Measurements from ENCODE around the gene PAK1.

PAK1 gene

GRCh38 chr11:77506857-77507256 lies 33.0 kb upstream of the PAK1 start:
- H3K9me3 Mint-ChIP-seq: peaks cover 5% of the 10 kb centered on the region
- H3K27me3 Mint-ChIP-seq (ENCODE audit: low read depth, poor library complexity): peaks cover 6% of the 10 kb centered on the region
- DNase-seq: no peak
- no peak for TF ChIP-seq CTCF (IDR thresholded peaks at IDR 0.05)
- H3K27ac Mint-ChIP-seq: no peak overlapping the region
- no peak overlapping the region for H3K4me3 Mint-ChIP-seq
- H3K4me1 Mint-ChIP-seq: no peaks in the 10 kb centered on the region
- peaks cover 6% of the 10 kb centered on the region for H3K36me3 Mint-ChIP-seq (ENCODE audit: low read depth)

- H3K36me3 Mint-ChIP-seq (ENCODE audit: low read depth): peaks cover 6% of the 10 kb centered on the region
- H3K9me3 Mint-ChIP-seq: peaks cover 5% of the 10 kb centered on the region
Measured at GRCh38 chr11:77505956-77506355, 32.1 kb upstream of the PAK1 start.

GRCh38 chr11:77503006-77503405 lies 29.1 kb upstream of the PAK1 start:
- TF ChIP-seq CTCF (IDR thresholded peaks at IDR 0.05): no peak
- peaks cover 6% of the 10 kb centered on the region for H3K27me3 Mint-ChIP-seq (ENCODE audit: low read depth, poor library complexity)
- no peak overlapping the region for H3K4me3 Mint-ChIP-seq
- DNase-seq: no peak
- H3K27ac Mint-ChIP-seq: no peak overlapping the region
- H3K9me3 Mint-ChIP-seq: no peaks in the 10 kb centered on the region
- no peaks in the 10 kb centered on the region for H3K36me3 Mint-ChIP-seq (ENCODE audit: low read depth)
- H3K4me1 Mint-ChIP-seq: no peaks in the 10 kb centered on the region

More at GRCh38 chr11:77505956-77506355, 32.1 kb upstream of the PAK1 start:
- Mint-ChIP-seq H3K27me3 (ENCODE audit: low read depth, poor library complexity) (peaks cover 6% of the 10 kb centered on the region), H3K4me1 (no peaks in the 10 kb centered on the region), H3K4me3 (no peak overlapping the region), H3K27ac (no peak overlapping the region)
- no peak for DNase-seq
- no peak for TF ChIP-seq CTCF (IDR thresholded peaks at IDR 0.05)

- DNase-seq: no peak
- Mint-ChIP-seq H3K27me3 (ENCODE audit: low read depth, poor library complexity) (peaks cover 6% of the 10 kb centered on the region), H3K4me3 (no peak overlapping the region), H3K36me3 (ENCODE audit: low read depth) (no peaks in the 10 kb centered on the region), H3K4me1 (no peaks in the 10 kb centered on the region), H3K9me3 (no peaks in the 10 kb centered on the region), H3K27ac (no peak overlapping the region)
- TF ChIP-seq CTCF (IDR thresholded peaks at IDR 0.05): no peak
Measured at GRCh38 chr11:77502346-77502905, 28.5 kb upstream of the PAK1 start.

GRCh38 chr11:77501758-77502157 lies 27.9 kb upstream of the PAK1 start:
- Mint-ChIP-seq H3K4me1 (no peaks in the 10 kb centered on the region), H3K27me3 (ENCODE audit: low read depth, poor library complexity) (peaks cover 6% of the 10 kb centered on the region), H3K36me3 (ENCODE audit: low read depth) (no peaks in the 10 kb centered on the region), H3K27ac (no peak overlapping the region), H3K9me3 (no peaks in the 10 kb centered on the region), H3K4me3 (no peak overlapping the region)
- no peak for DNase-seq
- TF ChIP-seq CTCF (IDR thresholded peaks at IDR 0.05): no peak

- Mint-ChIP-seq H3K9me3 (no peaks in the 10 kb centered on the region), H3K27me3 (ENCODE audit: low read depth, poor library complexity) (no peaks in the 10 kb centered on the region), H3K4me1 (no peaks in the 10 kb centered on the region), H3K36me3 (ENCODE audit: low read depth) (no peaks in the 10 kb centered on the region), H3K4me3 (no peak overlapping the region), H3K27ac (no peak overlapping the region)
- TF ChIP-seq CTCF (IDR thresholded peaks at IDR 0.05): no peak
- no peak for DNase-seq
Measured at GRCh38 chr11:77497368-77497767, 23.5 kb upstream of the PAK1 start.
